GM21576 (cell line): ENCODE data around the gene CEP164.
A peak's percentile ranks its signal among the peaks of the same experiment; 100 is the strongest.
"Not testable (repeated sequence)": the region's sequence is repeated elsewhere in the genome, so short reads cannot be mapped to it uniquely, and the experiment has no call there.

Source experiments
- ATAC-seq: cut with Tn5 transposase; IDR thresholded peaks from one replicate; pipeline ENCODE4 v1.9.1; 2021; ENCODE audit warnings: mild to moderate bottlenecking, moderate library complexity; ENCODE audit not compliant: unreplicated experiment

CEP164 gene

GRCh38 chr11:117303646-117304315 lies 23.9 kb upstream of the CEP164 start:
- ATAC-seq, result no peak

- ATAC-seq, result no peak
Observed at GRCh38 chr11:117305145-117305544, 22.5 kb upstream of the CEP164 start.

- ATAC-seq, result no peak
Observed at GRCh38 chr11:117309310-117309709, 18.3 kb upstream of the CEP164 start.

GRCh38 chr11:117313091-117313490 lies 14.6 kb upstream of the CEP164 start:
- no peak for ATAC-seq

- no peak for ATAC-seq
Observed at GRCh38 chr11:117313828-117314768, 13.6 kb upstream of the CEP164 start.

- no peak for ATAC-seq
Observed at GRCh38 chr11:117314840-117315239, 12.8 kb upstream of the CEP164 start.

GRCh38 chr11:117315285-117316196 lies 12.1 kb upstream of the CEP164 start:
- ATAC-seq, result no peak

- no peak for ATAC-seq
Observed at GRCh38 chr11:117316197-117316961, 11.3 kb upstream of the CEP164 start, which contains the start of gene BACE1. TSS of gene BACE1 (minus strand) at chr11:117316256. CDS start at chr11:117315795, 461 bp downstream.

- ATAC-seq, result no peak
Observed at GRCh38 chr11:117318738-117319137, 8.9 kb upstream of the CEP164 start.

- no peak for ATAC-seq
Observed at GRCh38 chr11:117319214-117319840, 8.3 kb upstream of the CEP164 start.

GRCh38 chr11:117327255-117327566 lies 443 bp upstream of the CEP164 start:
- not testable (repeated sequence) for ATAC-seq

GRCh38 chr11:117328375-117329010 lies 839 bp downstream of the CEP164 start:
- ATAC-seq, result peak; percentile 24

GRCh38 chr11:117332843-117333242 lies 5.2 kb downstream of the CEP164 start:
- no peak for ATAC-seq

- no peak for ATAC-seq
Observed at GRCh38 chr11:117333917-117334316, 6.3 kb downstream of the CEP164 start.

GRCh38 chr11:117334896-117335295 lies 7.2 kb downstream of the CEP164 start:
- no peak for ATAC-seq

- ATAC-seq, result no peak
Observed at GRCh38 chr11:117335399-117335798, 7.7 kb downstream of the CEP164 start.

- no peak for ATAC-seq
Observed at GRCh38 chr11:117337076-117337475, 9.4 kb downstream of the CEP164 start.

- no peak for ATAC-seq
Observed at GRCh38 chr11:117345039-117345438, 17.4 kb downstream of the CEP164 start.

- ATAC-seq, result no peak
Observed at GRCh38 chr11:117354550-117354949, 26.9 kb downstream of the CEP164 start.
